Measurements from ENCODE around the gene TSPAN18. TPM values are rescaled to one million over a fixed set of nuclear protein-coding genes. Genes with fewer than 3 reads are reported as not detected.

Gene TSPAN18
- total RNA-seq, 1 donor from 2014 or later = 31.7 TPM

GRCh38 chr11:44858796-44859527 lies 132.2 kb downstream of the TSPAN18 start:
- TF ChIP-seq CTCF (IDR thresholded peaks at IDR 0.05; ENCODE audit: insufficient read depth, low read depth, low read length) = no peak
- no peak for TF ChIP-seq EZH2 (IDR thresholded peaks at IDR 0.05; ENCODE audit: insufficient read depth, low read length)
- no peaks in the 10 kb centered on the region for H3K9me3 Mint-ChIP-seq (ENCODE audit: unreplicated experiment)
- Histone ChIP-seq H3K4me1 (ENCODE audit: insufficient read depth, low read length) (peaks cover 24% of the 10 kb centered on the region), H4K20me1 (ENCODE audit: insufficient read depth, low read length) (no peaks in the 10 kb centered on the region), H2AFZ (ENCODE audit: low read depth, low read length) (no peak overlapping the region), H3K27ac (ENCODE audit: low read depth, low read length) (no peak overlapping the region), H3K27me3 (ENCODE audit: insufficient read depth, low read length) (peaks cover 36% of the 10 kb centered on the region), H3K36me3 (ENCODE audit: insufficient read depth, low read length) (no peaks in the 10 kb centered on the region), H3K9ac (ENCODE audit: low read length) (no peak overlapping the region), H3K4me3 (ENCODE audit: insufficient read depth, low read depth, low read length) (no peak overlapping the region), H3K9me3 (ENCODE audit: insufficient read depth, low read depth, low read length) (no peaks in the 10 kb centered on the region), H3K79me2 (ENCODE audit: insufficient read depth, low read length) (no peaks in the 10 kb centered on the region), H3K4me2 (ENCODE audit: low read length) (no peak overlapping the region)
- H3K4me1 Mint-ChIP-seq (ENCODE audit: low read depth, unreplicated experiment) = peaks cover 52% of the 10 kb centered on the region
- FAIRE-seq = no peak
- peaks cover 4% of the 10 kb centered on the region for H3K36me3 Mint-ChIP-seq (ENCODE audit: low read depth, unreplicated experiment)
- H3K4me3 Mint-ChIP-seq (ENCODE audit: unreplicated experiment) = no peak overlapping the region
- H3K27ac Mint-ChIP-seq (ENCODE audit: unreplicated experiment) = no peak overlapping the region
- H3K27me3 Mint-ChIP-seq (ENCODE audit: low read depth, unreplicated experiment) = peaks cover 20% of the 10 kb centered on the region
- DNase-seq (ENCODE audit: low read depth) = no peak

- H3K36me3 Mint-ChIP-seq (ENCODE audit: low read depth, unreplicated experiment) = peaks cover 4% of the 10 kb centered on the region
- no peak overlapping the region for H3K27ac ChIP-seq (ENCODE audit: low read depth, low read length)
- H3K4me1 ChIP-seq (ENCODE audit: insufficient read depth, low read length) = peaks cover 24% of the 10 kb centered on the region
- no peaks in the 10 kb centered on the region for H3K79me2 ChIP-seq (ENCODE audit: insufficient read depth, low read length)
- H3K4me3 ChIP-seq (ENCODE audit: insufficient read depth, low read depth, low read length) = no peak overlapping the region
- peaks cover 20% of the 10 kb centered on the region for H3K27me3 Mint-ChIP-seq (ENCODE audit: low read depth, unreplicated experiment)
- no peaks in the 10 kb centered on the region for H3K9me3 ChIP-seq (ENCODE audit: insufficient read depth, low read depth, low read length)
- DNase-seq (ENCODE audit: low read depth) (no peak), FAIRE-seq (no peak)
- no peaks in the 10 kb centered on the region for H4K20me1 ChIP-seq (ENCODE audit: insufficient read depth, low read length)
- H3K4me2 ChIP-seq (ENCODE audit: low read length) = no peak overlapping the region
- H3K27ac Mint-ChIP-seq (ENCODE audit: unreplicated experiment) = no peak overlapping the region
- TF ChIP-seq CTCF (IDR thresholded peaks at IDR 0.05; ENCODE audit: insufficient read depth, low read depth, low read length) (no peak), EZH2 (IDR thresholded peaks at IDR 0.05; ENCODE audit: insufficient read depth, low read length) (no peak)
- H3K36me3 ChIP-seq (ENCODE audit: insufficient read depth, low read length) = no peaks in the 10 kb centered on the region
- H3K9me3 Mint-ChIP-seq (ENCODE audit: unreplicated experiment) = no peaks in the 10 kb centered on the region
- no peak overlapping the region for H3K9ac ChIP-seq (ENCODE audit: low read length)
- H3K4me3 Mint-ChIP-seq (ENCODE audit: unreplicated experiment) = no peak overlapping the region
- no peak overlapping the region for H2AFZ ChIP-seq (ENCODE audit: low read depth, low read length)
- peaks cover 36% of the 10 kb centered on the region for H3K27me3 ChIP-seq (ENCODE audit: insufficient read depth, low read length)
- H3K4me1 Mint-ChIP-seq (ENCODE audit: low read depth, unreplicated experiment) = peaks cover 48% of the 10 kb centered on the region
Measured at GRCh38 chr11:44859528-44859925, 132.8 kb downstream of the TSPAN18 start.

GRCh38 chr11:44860346-44860745 lies 133.6 kb downstream of the TSPAN18 start:
- H3K79me2 ChIP-seq (ENCODE audit: insufficient read depth, low read length) = no peaks in the 10 kb centered on the region
- no peak overlapping the region for H2AFZ ChIP-seq (ENCODE audit: low read depth, low read length)
- no peak overlapping the region for H3K4me3 ChIP-seq (ENCODE audit: insufficient read depth, low read depth, low read length)
- no peaks in the 10 kb centered on the region for H3K9me3 ChIP-seq (ENCODE audit: insufficient read depth, low read depth, low read length)
- Mint-ChIP-seq H3K4me1 (ENCODE audit: low read depth, unreplicated experiment) (peaks cover 40% of the 10 kb centered on the region), H3K9me3 (ENCODE audit: unreplicated experiment) (no peaks in the 10 kb centered on the region), H3K27ac (ENCODE audit: unreplicated experiment) (no peak overlapping the region), H3K4me3 (ENCODE audit: unreplicated experiment) (no peak overlapping the region), H3K27me3 (ENCODE audit: low read depth, unreplicated experiment) (peaks cover 26% of the 10 kb centered on the region), H3K36me3 (ENCODE audit: low read depth, unreplicated experiment) (peaks cover 4% of the 10 kb centered on the region)
- FAIRE-seq = no peak
- DNase-seq (ENCODE audit: low read depth) = no peak
- no peak overlapping the region for H3K4me2 ChIP-seq (ENCODE audit: low read length)
- TF ChIP-seq EZH2 (IDR thresholded peaks at IDR 0.05; ENCODE audit: insufficient read depth, low read length) (no peak), CTCF (IDR thresholded peaks at IDR 0.05; ENCODE audit: insufficient read depth, low read depth, low read length) (no peak)
- peaks cover 43% of the 10 kb centered on the region for H3K27me3 ChIP-seq (ENCODE audit: insufficient read depth, low read length)
- H3K27ac ChIP-seq (ENCODE audit: low read depth, low read length) = no peak overlapping the region
- no peaks in the 10 kb centered on the region for H4K20me1 ChIP-seq (ENCODE audit: insufficient read depth, low read length)
- no peaks in the 10 kb centered on the region for H3K36me3 ChIP-seq (ENCODE audit: insufficient read depth, low read length)
- H3K9ac ChIP-seq (ENCODE audit: low read length) = no peak overlapping the region
- H3K4me1 ChIP-seq (ENCODE audit: insufficient read depth, low read length) = peaks cover 22% of the 10 kb centered on the region
